Neural progenitor cell (in vitro differentiated cells): ENCODE data around the gene TMIE.

Source experiments
- CTCF ChIP-seq: fragments of 200-600 bp; sonication (generic); IDR thresholded peaks from 2 replicates; pipeline ENCODE4 v1.5.1; 2017; ENCODE audit warnings: antibody characterized with exemption, mild to moderate bottlenecking
- EZH2phosphoT487 ChIP-seq: fragments of 200-600 bp; sonication (generic); IDR thresholded peaks from 2 replicates; pipeline ENCODE4 v1.6.1; 2017; ENCODE audit warnings: antibody characterized with exemption

- no peak for TF ChIP-seq CTCF
- TF ChIP-seq EZH2phosphoT487: no peak
Observed at GRCh38 chr3:46684891-46685290, 16.3 kb upstream of the TMIE start.
